Brain pericyte (primary cell): ENCODE data around the gene RIIAD1.

Experiments
- DNase-seq: peaks from one replicate; pipeline ENCODE4 v3.0.0-alpha.2; 2012; ENCODE audit warnings: low read depth, low spot score

Gene RIIAD1

DNA sequence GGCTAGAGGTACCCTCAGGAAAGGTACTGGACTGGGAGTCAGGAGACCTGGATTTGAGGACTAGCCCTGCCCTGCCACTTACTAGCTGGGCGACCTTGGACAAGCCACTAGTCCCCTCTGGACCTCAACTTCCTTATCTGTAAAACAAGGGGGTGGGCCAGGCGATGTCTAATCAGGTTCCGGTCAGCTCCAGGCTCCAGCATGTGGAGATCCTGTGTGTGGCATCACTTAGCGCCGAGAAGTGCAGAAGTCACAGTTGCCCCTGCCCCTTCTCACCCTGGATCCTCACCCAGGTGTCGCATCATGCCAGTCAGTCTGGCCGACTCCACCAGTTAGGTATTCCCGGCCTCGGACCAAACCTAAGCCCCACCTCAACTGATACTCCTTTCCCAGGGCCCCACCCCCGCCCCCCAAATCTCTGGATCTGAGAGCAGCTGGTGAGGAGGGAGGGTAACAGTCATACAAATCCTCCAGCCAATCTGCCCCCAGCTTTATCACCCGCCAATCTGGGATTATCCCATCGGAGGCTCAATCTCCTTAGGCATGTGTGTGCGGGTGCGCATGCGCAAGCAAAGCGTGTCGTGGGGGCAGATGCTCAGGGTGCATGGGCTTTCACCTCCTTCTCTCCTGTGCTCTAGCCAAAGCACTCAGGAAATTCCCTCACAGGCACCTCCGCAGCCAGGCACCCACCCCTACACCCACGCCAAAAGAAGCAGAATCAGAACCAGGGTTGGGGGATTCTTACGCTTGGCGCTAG is 10.1 kb upstream of the RIIAD1 start:
- no peak for DNase-seq

DNA sequence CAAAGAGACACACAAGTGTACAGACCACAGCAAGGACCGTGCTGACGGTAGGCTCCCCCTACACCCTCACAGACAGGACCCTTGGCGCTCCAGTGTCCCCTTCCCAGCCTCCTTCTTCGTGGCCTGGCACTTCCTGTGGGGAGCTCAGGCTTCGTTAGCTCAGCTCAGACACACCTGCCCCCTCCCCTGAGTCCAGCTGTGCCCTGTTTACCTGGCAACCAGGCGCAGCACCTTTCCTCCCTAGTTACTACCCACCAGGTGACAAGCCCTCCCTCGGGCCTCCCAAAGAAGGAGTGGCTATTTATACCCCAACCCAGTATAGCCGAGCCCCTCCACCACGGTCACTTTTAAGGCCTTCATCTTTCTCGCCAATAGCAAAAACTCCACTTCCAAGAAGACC is 9.4 kb upstream of the RIIAD1 start:
- DNase-seq: no peak

DNA sequence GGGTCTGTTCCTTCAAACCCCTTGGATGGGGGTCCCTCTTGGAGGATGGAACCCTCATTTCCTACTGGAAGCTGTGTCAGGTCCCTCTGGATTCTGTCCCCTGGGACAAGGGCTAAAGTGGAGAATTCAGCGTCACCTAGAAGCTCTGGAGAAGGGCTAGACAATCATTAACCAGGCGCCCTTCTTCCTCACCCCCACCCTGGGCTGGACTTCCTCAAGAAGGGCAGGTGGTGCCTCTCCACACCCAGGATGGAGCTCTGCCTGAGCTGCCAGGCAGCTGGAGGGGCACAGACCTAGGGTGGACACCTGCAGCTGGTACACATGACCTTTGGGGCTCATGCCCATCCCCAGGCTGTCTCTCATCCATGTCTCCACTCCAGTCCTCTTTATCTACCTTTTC is 8.3 kb upstream of the RIIAD1 start:
- no peak for DNase-seq

DNA sequence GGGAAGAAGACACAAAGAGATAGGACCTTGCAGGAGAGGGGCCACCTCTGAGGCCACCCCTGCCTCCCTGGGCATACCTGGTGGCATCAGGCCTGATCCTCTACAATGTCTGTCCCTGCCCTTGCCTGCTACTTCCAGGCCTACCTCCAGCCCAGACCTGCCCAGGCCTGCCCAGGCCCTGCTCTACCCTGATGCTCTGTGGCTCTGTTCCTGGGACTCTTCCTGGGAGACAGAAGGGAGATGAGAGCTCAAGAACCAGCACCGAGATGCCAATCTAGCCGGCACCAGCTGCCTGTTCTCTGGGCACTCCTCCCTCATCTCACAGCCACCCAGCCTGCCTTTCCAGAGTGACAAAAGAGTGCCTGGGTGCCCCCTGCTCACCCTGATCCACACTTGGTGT is 7.4 kb upstream of the RIIAD1 start:
- no peak for DNase-seq

DNA sequence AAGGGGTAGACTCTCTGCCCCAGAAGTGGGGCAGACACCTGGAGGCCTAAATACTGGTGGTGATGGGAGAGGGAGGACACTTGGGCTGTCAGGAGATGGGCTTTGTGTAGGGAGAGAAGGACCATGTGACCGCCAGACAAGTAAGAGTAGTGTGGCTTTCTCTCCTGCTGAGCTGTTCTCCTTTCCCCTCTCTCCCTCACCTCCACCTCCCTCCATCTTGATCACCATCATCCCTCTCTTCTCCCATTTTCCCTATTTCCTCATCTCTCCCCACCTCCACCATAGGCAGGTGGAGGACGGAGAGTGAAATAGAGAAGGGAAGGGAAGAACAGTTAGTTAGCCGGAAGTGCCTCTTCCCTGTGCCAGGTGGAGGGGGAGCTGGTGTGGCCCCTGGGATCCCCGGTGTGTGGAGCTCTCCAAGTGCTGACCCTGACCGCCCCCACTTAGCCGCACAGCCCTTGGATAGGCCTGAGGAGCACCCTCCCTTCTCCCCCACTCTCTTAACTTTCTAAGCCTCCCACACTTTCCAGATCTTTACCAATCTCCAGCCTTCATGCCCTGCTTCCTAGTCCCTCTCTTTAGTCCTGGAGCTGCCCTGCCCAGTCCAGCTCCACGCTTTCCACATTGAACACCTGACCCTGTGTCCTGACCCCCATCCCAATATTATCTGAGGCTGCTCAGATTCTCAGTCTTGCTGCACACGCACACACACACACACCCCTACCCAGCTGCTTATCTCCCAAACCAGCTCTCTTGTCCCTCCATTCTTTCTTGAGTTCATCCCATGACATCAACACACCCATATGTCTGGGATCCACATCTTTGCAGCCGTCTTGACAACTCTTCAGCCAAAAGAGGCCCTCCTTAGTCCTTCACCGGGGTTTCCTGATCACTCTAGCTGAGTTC is 6.2 kb upstream of the RIIAD1 start:
- DNase-seq: no peak

DNA sequence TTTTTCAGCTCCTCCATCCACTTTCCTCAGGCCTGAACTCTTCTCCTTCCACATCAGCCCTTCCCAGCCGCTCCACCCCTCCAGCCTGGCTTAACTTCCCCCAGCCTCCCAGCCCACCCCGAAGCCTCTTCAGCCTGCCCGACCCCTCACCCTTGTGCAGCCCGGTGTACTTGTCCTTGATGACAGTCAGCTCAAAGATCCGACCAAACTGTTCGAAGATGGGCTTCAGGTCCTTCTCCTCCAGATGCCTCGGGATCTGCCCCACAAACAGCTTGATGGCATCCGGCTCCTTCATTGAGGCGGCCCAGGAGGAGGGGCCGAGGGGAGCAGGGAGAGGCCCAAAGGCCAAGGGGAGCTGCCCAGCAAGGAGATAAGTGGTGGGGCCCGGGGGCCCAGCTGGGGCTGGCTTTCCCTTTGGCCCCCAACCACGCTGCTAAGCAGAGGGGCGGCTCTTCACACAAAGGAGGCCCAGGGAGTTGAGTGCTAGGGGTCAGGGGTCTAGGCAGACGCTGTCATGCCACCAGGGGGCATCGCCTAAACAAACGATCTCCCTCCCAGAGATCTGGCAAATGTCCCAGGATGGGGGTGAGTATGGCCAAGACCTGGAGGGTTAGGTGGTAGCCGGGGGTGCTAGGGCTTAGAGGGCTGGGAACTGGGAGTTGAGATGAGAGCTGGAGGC is 5.5 kb upstream of the RIIAD1 start:
- DNase-seq: no peak

DNA sequence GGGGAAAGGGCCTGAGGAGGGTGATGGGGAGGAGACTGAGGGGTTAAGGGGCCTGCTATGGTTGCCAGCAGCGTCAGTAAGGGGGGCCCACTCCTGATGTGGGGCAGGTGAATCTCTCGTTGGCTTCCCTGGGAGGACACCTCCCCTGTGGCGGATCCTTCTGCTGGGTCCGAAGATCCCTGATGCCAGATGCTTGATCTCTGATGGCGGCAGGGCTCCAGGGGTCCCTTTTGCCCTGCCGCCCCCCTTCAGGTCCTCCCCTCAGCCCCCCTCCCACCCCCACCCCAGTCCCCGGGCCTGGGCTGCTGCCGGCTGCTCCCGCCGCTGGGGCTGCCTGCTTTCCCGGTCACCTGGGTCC is 4.9 kb upstream of the RIIAD1 start:
- DNase-seq: no peak

DNA sequence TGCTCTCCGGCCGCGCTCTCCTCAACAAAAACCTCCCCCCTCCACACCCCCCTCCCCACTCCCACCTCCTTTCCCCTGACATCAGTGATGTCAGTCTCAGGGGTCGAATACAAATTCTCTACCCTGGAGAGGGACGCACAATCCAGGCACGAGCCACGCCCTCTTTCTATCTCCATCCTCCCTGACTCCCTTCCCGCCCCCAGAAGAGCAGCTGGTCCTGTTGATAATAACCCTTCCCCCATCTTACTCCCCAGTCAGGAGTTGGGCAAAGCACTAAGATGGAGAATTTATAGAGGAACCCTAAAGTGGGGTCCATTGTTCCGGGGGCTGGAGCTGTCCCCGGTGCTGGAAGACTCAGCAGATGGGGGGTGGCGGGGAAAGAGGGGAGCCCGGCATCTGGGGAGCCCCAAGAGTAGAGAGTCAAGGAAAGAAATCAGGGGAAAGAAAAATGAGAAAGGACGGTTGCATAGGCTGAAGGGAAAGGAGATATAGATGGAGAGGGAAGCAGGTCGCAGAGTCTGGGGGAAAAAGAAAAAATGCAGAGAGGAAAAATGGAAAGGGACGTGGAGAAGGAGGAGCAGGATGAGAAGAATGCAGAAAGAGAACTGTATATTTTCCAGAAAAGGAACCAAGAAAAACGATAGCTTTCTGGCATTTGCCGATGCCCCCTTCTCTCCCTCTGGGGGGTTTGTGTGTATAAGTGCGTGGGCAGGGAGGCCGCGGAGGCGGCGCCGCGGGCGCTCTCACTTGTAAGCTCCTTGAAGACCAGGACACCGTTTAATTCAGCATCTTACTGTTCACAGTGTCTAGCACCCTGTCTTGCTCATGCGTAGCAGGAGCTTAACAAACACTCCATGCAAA is 4.3 kb upstream of the RIIAD1 start, which contains the start of gene CELF3:
Gene CELF3 (minus strand): TSS at position 33 of the 861 bp plus-strand sequence. CDS start 783 bp downstream, outside the sequence.
- DNase-seq: no peak

DNA sequence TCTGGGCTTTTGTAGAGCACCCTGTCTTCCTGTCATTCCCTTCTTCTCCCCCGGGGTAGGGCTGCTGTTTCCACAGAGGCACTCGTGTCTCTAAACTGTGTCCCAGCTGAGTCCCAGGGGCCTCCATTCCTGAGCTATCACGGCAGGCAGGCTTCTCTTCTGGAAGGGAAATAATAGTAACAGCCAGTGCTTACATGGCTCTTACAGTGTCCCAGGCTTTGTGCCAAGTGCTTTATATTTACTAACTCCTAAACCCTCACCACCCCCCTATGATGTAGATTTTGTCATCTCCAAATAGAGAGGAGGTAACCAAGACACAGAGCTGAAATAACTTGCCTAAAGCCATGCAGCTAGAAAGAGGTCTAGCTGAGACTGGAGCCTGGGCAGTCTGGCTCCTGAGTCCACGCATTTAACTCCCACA is 3.3 kb upstream of the RIIAD1 start:
- no peak for DNase-seq

DNA sequence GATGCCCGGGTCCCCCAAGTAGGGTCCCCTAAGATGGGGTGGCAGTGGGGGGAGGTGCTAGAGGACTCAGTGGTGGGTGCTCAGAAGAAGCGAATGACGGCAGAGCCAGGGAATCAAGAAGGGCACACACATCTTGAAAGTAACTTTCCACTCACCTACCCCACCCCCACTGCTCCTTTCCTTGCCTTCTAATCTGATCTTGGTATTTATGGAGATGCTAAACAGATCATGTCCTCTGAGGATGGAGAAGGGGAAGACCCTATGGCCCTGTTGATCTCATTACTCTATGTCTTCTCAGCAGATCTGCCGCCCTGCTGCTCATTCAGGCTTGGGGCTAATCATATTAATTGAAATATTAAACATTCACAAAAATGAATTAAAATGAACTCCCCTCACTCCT is 2.7 kb upstream of the RIIAD1 start:
- DNase-seq: no peak

DNA sequence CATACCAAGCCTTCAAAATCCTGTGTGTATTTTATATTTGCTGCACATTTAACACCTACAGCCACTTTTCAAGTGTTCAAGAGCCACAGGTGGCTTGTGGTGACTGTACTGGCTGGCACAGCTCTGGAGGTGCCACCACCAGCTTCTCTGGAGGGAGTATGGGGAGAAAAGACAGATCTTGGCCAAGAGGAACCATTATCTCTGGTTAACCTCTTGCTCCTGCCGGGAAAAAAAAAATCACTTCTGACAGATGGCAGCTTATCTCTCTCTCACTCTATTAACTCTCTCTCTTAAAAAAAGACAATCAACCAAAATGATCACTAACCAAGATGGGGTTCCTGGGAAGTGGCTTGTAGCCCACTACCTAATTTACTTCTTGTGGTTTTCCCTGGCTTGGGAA is 1.2 kb upstream of the RIIAD1 start:
- DNase-seq: no peak

DNA sequence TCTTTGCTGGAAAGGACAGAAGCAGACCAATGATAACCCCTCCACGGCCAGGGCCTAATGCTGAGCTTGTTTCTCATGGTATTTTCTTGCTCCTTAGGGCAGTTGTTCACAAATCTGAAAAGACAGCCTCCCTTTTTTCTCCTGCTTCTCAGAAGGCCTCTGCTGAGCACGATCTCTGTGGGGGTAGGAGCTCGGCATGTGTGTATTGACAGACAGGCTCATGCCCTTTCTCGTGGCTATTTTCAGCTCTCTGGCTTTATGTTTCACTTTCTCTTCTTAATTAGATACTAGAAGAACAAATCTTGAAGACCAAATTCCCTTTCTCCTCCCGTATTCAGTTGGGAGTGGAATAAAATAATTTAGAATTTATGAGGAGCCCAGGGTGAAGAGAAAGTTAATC is 768 bp upstream of the RIIAD1 start:
- no peak for DNase-seq

DNA sequence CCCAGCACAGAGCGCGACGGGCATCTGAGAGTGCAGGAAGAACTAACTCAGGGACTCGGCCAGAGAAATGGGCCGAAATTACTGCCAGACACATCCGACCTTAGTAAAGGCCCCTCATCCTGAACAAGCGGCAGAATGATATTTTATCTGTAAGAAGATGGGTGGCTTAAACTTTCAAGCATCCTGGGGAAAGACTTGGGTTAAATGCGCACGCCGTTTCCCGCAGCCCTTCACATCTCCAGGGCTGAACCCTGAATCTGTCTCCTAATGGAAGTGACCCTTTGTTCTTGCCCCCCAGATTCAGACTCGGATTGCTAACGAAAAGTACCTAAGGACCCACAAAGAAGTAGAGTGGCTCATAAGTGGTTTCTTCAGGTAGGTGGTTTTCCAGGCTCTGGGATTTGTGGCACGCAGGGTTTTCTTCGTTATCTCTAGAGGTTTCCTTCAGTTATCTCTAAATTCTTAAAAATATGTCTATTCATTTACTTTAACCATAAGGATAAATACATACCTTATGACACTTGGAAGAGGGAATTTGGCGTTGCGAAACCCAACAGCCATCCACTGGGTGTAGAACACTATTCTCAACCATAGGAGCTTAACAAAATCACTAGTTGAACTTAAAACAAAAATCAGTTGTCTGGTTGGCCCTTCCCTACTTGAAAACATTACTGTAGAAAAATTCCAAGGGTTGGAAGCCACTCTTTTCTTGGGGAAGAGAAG is 627 bp downstream of the RIIAD1 start:
- DNase-seq: no peak

DNA sequence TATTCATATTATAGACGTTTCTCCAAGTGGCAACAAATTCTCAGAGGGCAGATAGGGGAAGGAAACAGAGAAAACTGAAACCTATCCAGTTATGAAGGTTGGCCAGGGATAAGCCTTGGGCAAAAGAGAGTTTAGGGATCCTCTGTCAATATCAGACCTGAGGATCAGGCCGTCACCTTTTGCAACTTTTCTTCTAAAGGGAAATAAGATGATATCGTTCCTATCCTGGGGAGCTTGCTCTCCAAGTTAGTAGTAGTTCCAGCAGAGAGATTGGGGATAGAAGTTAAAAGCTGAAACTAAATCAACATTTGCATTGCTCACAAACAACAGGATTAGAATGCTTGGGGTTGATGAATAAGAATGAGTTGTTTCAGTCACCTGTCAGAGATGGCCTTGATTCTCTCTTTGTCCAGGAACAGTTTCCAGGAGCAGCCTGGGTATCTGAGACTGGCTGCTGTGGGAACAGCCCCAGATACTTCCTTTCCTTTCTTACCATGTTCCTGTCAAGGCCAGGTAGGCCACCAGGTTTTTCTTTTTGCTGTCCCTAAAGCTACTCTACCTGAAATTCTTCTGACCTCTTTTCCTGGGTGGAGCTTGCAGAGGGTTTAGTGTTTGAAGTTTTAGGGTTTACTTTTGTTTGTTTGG is 2.5 kb downstream of the RIIAD1 start:
- DNase-seq: no peak

DNA sequence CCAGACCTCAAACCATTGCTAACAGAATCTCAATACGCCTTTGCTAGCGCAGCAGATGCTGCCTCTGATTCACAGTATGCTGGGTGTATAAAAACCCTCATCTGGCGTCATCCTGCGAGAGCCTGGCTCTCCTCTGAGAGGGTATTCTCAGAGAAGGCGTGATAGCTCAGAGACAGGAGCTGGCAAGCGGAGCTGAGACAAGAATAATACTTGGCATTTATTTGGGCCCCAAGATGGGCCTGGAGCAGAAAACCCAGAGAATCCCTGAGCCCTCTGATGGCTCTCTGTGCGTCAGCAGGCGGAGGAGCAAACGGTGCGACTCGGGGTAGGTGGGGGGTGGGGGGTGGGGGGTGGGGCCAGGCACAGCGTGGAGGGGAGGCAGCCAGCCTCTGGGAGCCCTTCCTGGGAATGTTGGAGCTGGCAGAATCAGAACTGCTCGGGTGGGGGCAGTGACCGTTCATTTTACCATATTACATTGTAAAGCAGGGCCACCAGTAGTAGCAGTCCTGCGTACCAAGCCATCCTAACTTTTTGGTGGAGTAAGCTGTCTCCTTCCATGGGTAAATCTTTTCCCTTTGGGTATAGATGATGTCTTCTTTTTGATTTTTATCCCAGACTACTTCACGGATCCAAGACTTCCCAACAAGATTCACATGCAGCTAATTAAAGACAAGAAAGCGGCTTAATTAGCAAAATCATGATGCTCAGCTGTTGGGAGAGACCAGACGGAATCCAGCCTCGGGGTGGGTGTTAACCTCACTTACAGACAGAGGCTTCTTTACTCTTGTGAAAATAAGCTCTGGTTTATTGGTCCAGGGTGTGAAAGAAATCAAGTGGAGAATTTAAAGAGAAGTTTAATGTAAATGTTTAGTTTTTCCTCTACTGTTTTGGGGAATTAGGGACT is 7.1 kb downstream of the RIIAD1 start:
- no peak for DNase-seq

DNA sequence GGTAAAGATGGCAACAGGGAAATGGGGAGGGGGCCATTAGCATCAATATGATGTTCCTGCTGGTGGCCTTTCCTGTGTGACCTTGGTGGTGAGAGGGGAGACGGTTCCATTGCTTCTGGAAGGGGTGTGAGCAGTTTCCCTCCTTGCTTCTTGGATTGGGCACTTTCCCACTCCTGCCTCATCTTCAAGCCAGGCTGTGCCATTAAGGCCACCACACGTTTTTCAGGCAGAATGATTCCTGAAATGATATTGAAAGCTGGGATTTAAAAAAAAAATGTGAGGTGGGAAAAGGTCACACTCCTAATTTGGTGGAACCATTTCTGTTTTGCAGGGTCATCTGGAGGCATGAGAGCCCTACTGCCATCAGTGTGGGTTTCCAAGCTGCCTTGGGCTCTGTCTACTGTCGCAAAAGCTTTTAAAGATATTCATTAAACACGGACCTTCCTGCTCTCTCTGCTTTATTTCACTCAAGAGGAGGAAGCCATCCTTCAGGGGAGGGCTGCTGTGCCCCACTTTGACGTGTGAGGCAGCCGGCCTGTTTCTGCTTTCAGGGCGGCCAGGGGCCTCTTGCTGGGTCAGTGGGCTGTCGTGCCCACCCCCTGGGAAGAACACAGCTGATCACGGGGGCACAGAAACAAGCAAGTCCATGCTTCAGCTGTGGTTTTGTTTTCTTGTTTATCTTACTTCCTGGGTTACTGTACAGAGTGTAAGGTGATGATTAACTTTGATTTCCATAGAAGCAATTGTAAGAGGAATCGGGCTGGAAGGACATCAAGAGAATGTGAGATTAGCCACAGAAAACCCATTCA is 8.0 kb downstream of the RIIAD1 start:
- DNase-seq: no peak

DNA sequence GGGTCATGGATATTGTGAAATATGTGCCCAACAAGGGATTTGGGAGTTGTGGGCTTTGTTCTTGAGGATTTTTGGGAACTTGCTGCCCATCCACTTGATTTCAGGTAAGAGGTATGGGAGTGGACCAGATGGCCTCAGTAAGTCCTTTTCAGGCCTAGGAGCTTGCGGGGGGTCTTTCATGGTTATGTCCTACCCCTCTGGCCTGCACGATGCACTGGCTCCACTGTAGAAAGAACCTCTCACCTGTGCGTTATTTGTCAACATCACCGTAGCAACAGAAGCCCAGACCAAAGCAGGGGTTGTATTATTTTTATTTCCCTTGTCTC is 8.6 kb downstream of the RIIAD1 start:
- no peak for DNase-seq

DNA sequence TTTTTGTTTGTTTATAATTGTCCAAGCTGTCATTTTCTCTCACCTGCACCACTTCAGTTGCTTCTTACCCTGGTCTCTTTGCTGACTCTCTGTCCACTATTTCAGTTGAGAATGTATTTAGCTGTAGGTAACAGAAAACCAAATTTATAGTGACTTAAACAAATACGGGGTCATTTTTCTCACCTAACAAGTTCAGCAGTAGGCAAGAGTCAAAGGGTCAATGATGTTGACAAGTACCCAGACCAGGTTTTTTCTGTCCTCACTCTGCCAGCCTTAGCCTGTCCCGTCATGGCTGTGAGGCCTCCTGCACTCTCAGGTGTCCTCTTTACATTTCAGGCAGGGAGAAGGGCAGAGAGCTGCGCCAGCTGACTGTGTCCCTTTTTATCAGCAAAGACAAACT is 11.8 kb downstream of the RIIAD1 start:
- DNase-seq: no peak
